IMR-90 (cell line): Measurements from ENCODE around the gene UBE2S. TPM values are rescaled to one million over a fixed set of nuclear protein-coding genes. Genes with fewer than 3 reads are reported as not detected.

Experiments used
- ATAC-seq: fragments of 200-7000 bp; cut with Tn5 transposase; 2 replicates; pipeline ENCODE4 v1.9.1; 2020; ENCODE audit warnings: low read depth, mild to moderate bottlenecking, moderate library complexity
- BruUV-seq: library from RNA; stranded (reverse); fragments of 400-500 nt; replicated peaks from 2 replicates; lab custom pipeline; 2021; lab: Mats Ljungman, UMichigan
- CTCF ChIA-PET: fragments of 300-600 bp; formaldehyde crosslinking; extraction: SDS; loops from one replicate; lab custom pipeline; 2021; ENCODE audit warnings: antibody characterized with exemption; lab: Yijun Ruan, JAX
- POLR2A ChIA-PET: fragments of 300-600 bp; sonication (Branson Sonifier 250); formaldehyde crosslinking; loops from one replicate; lab custom pipeline; 2022; ENCODE audit warnings: antibody characterized with exemption; ENCODE audit not compliant: unreplicated experiment; lab: Charles Lee
- DNase-seq: peaks from one replicate; pipeline ENCODE4 v3.0.0; 2013
- H2AFZ ChIP-seq: replicated peaks from 2 replicates; pipeline ENCODE3; 2013; ENCODE audit warnings: low read length, mild to moderate bottlenecking; ENCODE audit not compliant: poor library complexity
- H2AK5ac ChIP-seq: 2 replicates; pipeline ENCODE4 v1.6.1; 2013; ENCODE audit warnings: low read depth, low read length, inconsistent platforms
- H2AK9ac ChIP-seq: replicated peaks from 2 replicates; pipeline ENCODE3; 2013; ENCODE audit warnings: mild to moderate bottlenecking, low read depth, low read length, moderate library complexity; ENCODE audit not compliant: poor library complexity
- H2BK120ac ChIP-seq: 2 replicates; pipeline ENCODE4 v1.6.1; 2013; ENCODE audit warnings: low read depth, low read length, inconsistent platforms
- H2BK15ac ChIP-seq: 3 replicates; pipeline ENCODE4 v1.6.1; 2013; ENCODE audit warnings: low read depth, low read length, inconsistent platforms
- H2BK20ac ChIP-seq: 2 replicates; pipeline ENCODE4 v1.6.1; 2013; ENCODE audit warnings: low read depth, mild to moderate bottlenecking, inconsistent platforms, low read length, moderate library complexity
- H2BK5ac ChIP-seq: 2 replicates; pipeline ENCODE4 v1.6.1; 2013; ENCODE audit warnings: mild to moderate bottlenecking, low read depth, low read length, inconsistent platforms; ENCODE audit not compliant: poor library complexity, severe bottlenecking
- H3K14ac ChIP-seq: replicated peaks from 2 replicates; pipeline ENCODE4 v1.6.1; 2013; ENCODE audit warnings: low read depth, low read length, inconsistent platforms
- H3K18ac ChIP-seq: 2 replicates; pipeline ENCODE4 v1.6.1; 2013; ENCODE audit warnings: low read depth, low read length, control low read depth
- H3K23ac ChIP-seq: 2 replicates; pipeline ENCODE4 v1.6.1; 2013; ENCODE audit warnings: low read depth, low read length, inconsistent platforms
- H3K27ac ChIP-seq: 2 replicates; pipeline ENCODE4 v1.5.1; 2013; ENCODE audit warnings: mild to moderate bottlenecking, control low read depth, low read length; ENCODE audit not compliant: insufficient read depth
- H3K27me3 ChIP-seq: 2 replicates; pipeline ENCODE4 v1.6.1; 2013; ENCODE audit warnings: low read length; ENCODE audit not compliant: control insufficient read depth, insufficient read depth
- H3K36me3 ChIP-seq: 2 replicates; pipeline ENCODE4 v1.6.1; 2013; ENCODE audit warnings: low read length, mixed read lengths; ENCODE audit not compliant: control insufficient read depth, insufficient read depth
- H3K4ac ChIP-seq: 2 replicates; pipeline ENCODE4 v1.6.1; 2013; ENCODE audit warnings: low read depth, low read length, inconsistent platforms
- H3K4me1 ChIP-seq: 2 replicates; pipeline ENCODE4 v1.6.1; 2013; ENCODE audit warnings: low read length, mixed read lengths; ENCODE audit not compliant: control insufficient read depth, insufficient read depth
- H3K4me2 ChIP-seq: 2 replicates; pipeline ENCODE4 v1.6.1; 2013; ENCODE audit warnings: low read depth, mild to moderate bottlenecking, control low read depth, low read length, moderate library complexity
- H3K4me3 ChIP-seq: 2 replicates; pipeline ENCODE4 v1.5.1; 2013; ENCODE audit warnings: low read depth, mild to moderate bottlenecking, control low read depth, low read length, moderate library complexity; ENCODE audit not compliant: insufficient read depth
- H3K56ac ChIP-seq: 2 replicates; pipeline ENCODE4 v1.6.1; 2013; ENCODE audit warnings: low read length, inconsistent platforms; ENCODE audit not compliant: insufficient read depth; ENCODE audit errors: extremely low read depth
- H3K79me1 ChIP-seq, 2 experiments: 2 replicates each; pipeline ENCODE4 v1.6.1; 2013; ENCODE audit warnings: low read length in 2 of 2, inconsistent platforms in 1 of 2, low read depth in 1 of 2
- H3K9ac ChIP-seq: 2 replicates; pipeline ENCODE4 v1.6.1; 2013; ENCODE audit warnings: low read depth, low read length, control low read depth
- H3K9me1 ChIP-seq: 2 replicates; pipeline ENCODE4 v1.6.1; 2013; ENCODE audit warnings: low read length, inconsistent platforms; ENCODE audit not compliant: insufficient read depth
- H3K9me3 ChIP-seq: 2 replicates; pipeline ENCODE4 v1.6.1; 2013; ENCODE audit warnings: low read length; ENCODE audit not compliant: control insufficient read depth, insufficient read depth
- H4K20me1 ChIP-seq: 2 replicates; pipeline ENCODE4 v1.6.1; 2013; ENCODE audit warnings: low read length, inconsistent platforms; ENCODE audit not compliant: insufficient read depth
- H4K5ac ChIP-seq: 2 replicates; pipeline ENCODE4 v1.6.1; 2013; ENCODE audit warnings: mild to moderate bottlenecking, low read depth, low read length, control low read depth
- H4K8ac ChIP-seq, 2 experiments: 2 replicates each; pipeline ENCODE4 v1.6.1; 2013; ENCODE audit warnings: low read depth in 2 of 2, low read length in 2 of 2, control low read depth in 1 of 2, inconsistent platforms in 1 of 2
- H4K91ac ChIP-seq: 2 replicates; pipeline ENCODE4 v1.6.1; 2013; ENCODE audit warnings: low read depth, low read length, inconsistent platforms; ENCODE audit not compliant: insufficient read depth
- BHLHE40 ChIP-seq: fragments of 150-350 bp; IDR thresholded peaks from 2 replicates; pipeline ENCODE4 v1.6.1; 2016; ENCODE audit warnings: mild to moderate bottlenecking, low read depth, low read length
- CHD1 ChIP-seq: IDR thresholded peaks from 2 replicates; pipeline ENCODE4 v1.6.1; 2012; ENCODE audit warnings: low read depth, low read length, improper control_type of control experiment
- MAFK ChIP-seq: IDR thresholded peaks from 2 replicates; pipeline ENCODE4 v1.6.1; 2012; ENCODE audit warnings: low read depth, low read length, improper control_type of control experiment
- MAZ ChIP-seq: IDR thresholded peaks from 2 replicates; pipeline ENCODE4 v1.6.1; 2012; ENCODE audit warnings: low read depth, mild to moderate bottlenecking, low read length, improper control_type of control experiment, moderate library complexity, borderline replicate concordance
- MXI1 ChIP-seq: IDR thresholded peaks from 2 replicates; pipeline ENCODE4 v1.6.1; 2012; ENCODE audit warnings: low read depth, mild to moderate bottlenecking, low read length, moderate library complexity, borderline replicate concordance
- NFE2L2 ChIP-seq: fragments of 150-350 bp; IDR thresholded peaks from 2 replicates; pipeline ENCODE4 v1.6.1; 2016; ENCODE audit warnings: low read depth, mild to moderate bottlenecking, low read length
- RFX5 ChIP-seq: IDR thresholded peaks from 2 replicates; pipeline ENCODE4 v1.8.0; 2012; ENCODE audit warnings: low read depth, mild to moderate bottlenecking, low read length, moderate library complexity
- SMC3 ChIP-seq: fragments of 150-350 bp; IDR thresholded peaks from 2 replicates; pipeline ENCODE4 v1.6.1; 2016; ENCODE audit warnings: low read depth, mild to moderate bottlenecking, antibody characterized with exemption, low read length, moderate library complexity
- WGBS, 2 experiments: methylation state at CpG; one replicate each; pipeline versions ENCODE4 v1.1.5 to v1.1.7; 2013; ENCODE audit warnings: missing lambda C conversion rate in 2 of 2; ENCODE audit not compliant: insufficient read length in 1 of 2; ENCODE audit errors: extremely low coverage in 2 of 2; 5-methylcytosine and 5-hydroxymethylcytosine counted together
- dilution Hi-C: fragments of 300-500 bp; cut with HindIII; formaldehyde crosslinking; loops from one replicate; pipeline ENCODE4 v1.14.3; 2018; ENCODE audit warnings: low sequenced_read_pairs; ENCODE audit not compliant: unreplicated experiment
- in situ Hi-C: fragments of 300-500 bp; cut with MboI; formaldehyde crosslinking; loops from 3 replicates; pipeline ENCODE4 v1.14.3; 2019; ENCODE audit warnings: low sequenced_read_pairs, inconsistent platforms, mixed read lengths
- intact Hi-C: fragments of 100-400 bp; cut with micrococcal nuclease; formaldehyde crosslinking; loops from 2 replicates; pipeline ENCODE4 v1.10.0; 2022
- polyA plus RNA-seq, 3 experiments: library from polyadenylated mRNA; depleted of rRNA; stranded (reverse); fragments of >200 nt; gene quantifications; 2 replicates each; pipeline ENCODE4 v1.2.3, GENCODE V29; 2012; ENCODE audit warnings: low replicate concordance in 1 of 3
- total RNA-seq: library from RNA; depleted of rRNA; stranded (reverse); fragments of >200 nt; gene quantifications from 2 replicates; pipeline ENCODE4 v1.2.3, GENCODE V29; 2012
- TF ChIP-seq, protein P1 (sequence below): fragments of 150-350 bp; IDR thresholded peaks from 2 replicates; pipeline ENCODE4 v1.6.1; 2016; ENCODE audit warnings: low read depth, mild to moderate bottlenecking, low read length, moderate library complexity, borderline replicate concordance
- TF ChIP-seq, protein P2 (sequence below): fragments of 150-350 bp; IDR thresholded peaks from 2 replicates; pipeline ENCODE4 v1.6.1; 2017; ENCODE audit warnings: mild to moderate bottlenecking, antibody characterized with exemption, low read length, low read depth

Gene UBE2S
- total and polyA plus RNA-seq, 2 of the 4 experiments (the other 2 are of a cell fraction): 69.5 to 104 TPM

DNA sequence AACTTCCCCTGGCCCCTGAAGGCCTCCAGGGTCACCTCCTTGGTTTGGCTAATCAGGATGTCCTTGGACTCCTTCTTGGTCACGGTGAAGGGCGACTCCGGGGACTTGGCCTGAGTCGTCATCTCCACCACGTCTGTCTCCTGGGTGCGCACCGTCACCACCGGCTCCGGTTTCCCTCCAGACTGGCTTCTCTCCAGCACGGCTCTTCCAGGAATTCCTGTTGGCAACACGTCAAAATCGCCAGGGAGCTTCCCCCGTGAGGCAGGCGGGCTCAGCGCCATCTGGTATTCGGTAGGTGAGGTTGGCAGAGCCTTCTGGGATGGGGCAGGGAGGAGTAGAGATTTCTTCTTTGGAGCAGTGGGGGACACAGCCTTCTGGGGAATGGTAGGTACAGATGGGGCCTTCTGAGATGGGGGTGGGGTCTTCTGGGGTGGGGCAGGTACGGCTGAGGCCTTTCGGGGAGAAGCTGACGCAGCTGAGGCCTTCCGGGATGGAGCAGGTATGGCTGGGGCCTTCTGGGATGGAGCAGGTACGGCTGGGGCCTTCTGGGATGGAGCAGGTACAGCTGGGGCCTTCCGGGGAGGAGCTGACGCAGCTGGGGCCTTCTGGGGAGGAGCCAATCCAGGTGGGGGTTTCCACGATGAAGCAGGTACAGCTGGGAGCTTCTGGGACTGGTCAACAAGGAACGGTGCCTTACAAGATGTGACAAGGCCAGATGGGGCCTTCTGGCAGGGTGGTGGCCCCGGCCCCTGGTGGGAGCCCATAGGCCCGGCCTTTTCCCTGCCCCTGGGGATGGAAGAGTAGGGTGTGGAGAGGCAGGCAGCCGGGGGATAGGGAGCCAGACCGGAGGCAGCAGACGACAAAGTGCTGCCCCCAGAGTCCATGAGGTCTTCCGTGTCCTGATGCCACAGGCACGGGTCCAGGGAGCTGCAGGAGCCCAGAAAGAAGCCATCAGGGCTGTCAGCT, 48.4 kb downstream of the UBE2S start (continued):
- TF ChIP-seq MAZ (no peak), CHD1 (no peak)

DNA sequence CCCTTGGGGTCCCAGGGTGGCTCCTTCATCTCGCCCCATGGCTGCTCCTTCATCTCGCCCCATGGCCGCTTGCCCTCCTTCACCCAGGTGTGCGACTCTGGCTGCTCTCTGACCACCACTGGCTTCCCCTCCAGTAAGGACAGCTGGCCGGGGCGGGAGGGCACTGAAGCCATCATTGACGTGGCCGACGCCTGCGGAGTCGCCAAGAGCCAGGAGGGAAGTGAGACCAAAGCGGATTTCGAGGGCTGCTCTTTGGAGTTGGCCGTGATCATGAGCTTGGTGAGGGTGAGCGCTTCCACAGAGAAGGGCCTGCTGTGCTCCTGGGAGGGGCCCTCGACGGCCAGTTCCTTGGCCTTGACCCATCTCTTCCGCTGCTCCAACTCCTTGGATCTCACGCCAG, 49.1 kb downstream of the UBE2S start:
- DNase-seq (no peak), ATAC-seq (no peak)
- intact Hi-C loops (no loop called here), dilution Hi-C loops (no loop called here), in situ Hi-C loops (no loop called here)
- Histone ChIP-seq H3K79me1 (no peaks in the 10 kb centered on the region), H4K8ac (no peak overlapping the region), H3K27me3 (peaks cover 23% of the 10 kb centered on the region), H2BK20ac (no peak overlapping the region), H2BK5ac (no peak overlapping the region), H3K9me1 (no peaks in the 10 kb centered on the region), H2BK15ac (no peak overlapping the region), H3K9ac (no peak overlapping the region), H3K4me2 (no peak overlapping the region), H3K23ac (no peak overlapping the region), H3K4ac (no peak overlapping the region), H2AK5ac (no peak overlapping the region), H3K14ac (no peak overlapping the region), H3K56ac (no peak overlapping the region), H3K27ac (no peak overlapping the region), H3K4me3 (no peak overlapping the region), H4K91ac (no peak overlapping the region), H3K36me3 (no peaks in the 10 kb centered on the region), H2BK120ac (no peak overlapping the region), H2AFZ (no peak overlapping the region), H3K4me1 (peaks cover 2% of the 10 kb centered on the region; the same call in 1 of the 2 replicates), H4K20me1 (peaks cover 9% of the 10 kb centered on the region; the same call in 1 of the 2 replicates), H2AK9ac (no peak overlapping the region), H4K5ac (no peak overlapping the region), H3K18ac (no peak overlapping the region), H3K9me3 (no peaks in the 10 kb centered on the region)
- ChIA-PET POLR2A (no interaction called here), CTCF (no interaction called here)
- no TSS peak for BruUV-seq
- WGBS, 2 experiments: 92% methylated on average over 11 of the region's 19 CpGs; no CpG with 5 or more reads in 1 of the 2 experiments
- TF ChIP-seq MAFK: no peak
- TF ChIP-seq CHD1: no peak
- TF ChIP-seq, protein P1, sequence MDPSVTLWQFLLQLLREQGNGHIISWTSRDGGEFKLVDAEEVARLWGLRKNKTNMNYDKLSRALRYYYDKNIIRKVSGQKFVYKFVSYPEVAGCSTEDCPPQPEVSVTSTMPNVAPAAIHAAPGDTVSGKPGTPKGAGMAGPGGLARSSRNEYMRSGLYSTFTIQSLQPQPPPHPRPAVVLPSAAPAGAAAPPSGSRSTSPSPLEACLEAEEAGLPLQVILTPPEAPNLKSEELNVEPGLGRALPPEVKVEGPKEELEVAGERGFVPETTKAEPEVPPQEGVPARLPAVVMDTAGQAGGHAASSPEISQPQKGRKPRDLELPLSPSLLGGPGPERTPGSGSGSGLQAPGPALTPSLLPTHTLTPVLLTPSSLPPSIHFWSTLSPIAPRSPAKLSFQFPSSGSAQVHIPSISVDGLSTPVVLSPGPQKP: no peak
- TF ChIP-seq NFE2L2: no peak
- no peak for TF ChIP-seq SMC3
- TF ChIP-seq RFX5: no peak
- TF ChIP-seq, protein P2, sequence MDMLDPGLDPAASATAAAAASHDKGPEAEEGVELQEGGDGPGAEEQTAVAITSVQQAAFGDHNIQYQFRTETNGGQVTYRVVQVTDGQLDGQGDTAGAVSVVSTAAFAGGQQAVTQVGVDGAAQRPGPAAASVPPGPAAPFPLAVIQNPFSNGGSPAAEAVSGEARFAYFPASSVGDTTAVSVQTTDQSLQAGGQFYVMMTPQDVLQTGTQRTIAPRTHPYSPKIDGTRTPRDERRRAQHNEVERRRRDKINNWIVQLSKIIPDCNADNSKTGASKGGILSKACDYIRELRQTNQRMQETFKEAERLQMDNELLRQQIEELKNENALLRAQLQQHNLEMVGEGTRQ: no peak
- no peak for TF ChIP-seq MXI1
- no peak for TF ChIP-seq BHLHE40
